H1 (cell line): ENCODE results near the gene HHIP. TPM values are rescaled to one million over a fixed set of nuclear protein-coding genes. Genes with fewer than 3 reads are reported as not detected.

ENCODE experiments used
- CTCF ChIA-PET: fragments of 300-600 bp; sonication (Branson Sonifier 250); formaldehyde crosslinking; loops from one replicate; lab custom pipeline; 2021; ENCODE audit not compliant: partially characterized antibody; lab: Charles Lee
- POLR2A ChIA-PET: fragments of 300-600 bp; sonication (Branson Sonifier 250); formaldehyde crosslinking; loops from one replicate; lab custom pipeline; 2021; ENCODE audit warnings: inconsistent platforms; ENCODE audit not compliant: partially characterized antibody; lab: Charles Lee
- DNase-seq, 2 experiments: peaks; one replicate each; pipeline versions ENCODE4 v3.0.0 to v3.0.0-alpha.2; 2010 to 2022; ENCODE audit warnings: low spot score in 2 of 2, low read depth in 1 of 2, mixed read lengths in 1 of 2
- FAIRE-seq: peaks from 2 replicates; lab custom pipeline; 2011; peaks lifted over from hg19 to GRCh38; lab: Jason Lieb, UNC
- H2AFZ ChIP-seq: 2 replicates; pipeline ENCODE4 v1.8.1; 2012; ENCODE audit warnings: low read length, inconsistent platforms
- H2AK5ac ChIP-seq: 2 replicates; pipeline ENCODE4 v1.6.1; 2013; ENCODE audit warnings: low read depth, low read length
- H2BK120ac ChIP-seq: replicated peaks from 2 replicates; pipeline ENCODE3; 2013; ENCODE audit warnings: low read depth, low read length, inconsistent platforms
- H2BK12ac ChIP-seq: 2 replicates; pipeline ENCODE4 v1.6.1; 2013; ENCODE audit warnings: low read depth, low read length
- H2BK15ac ChIP-seq: 2 replicates; pipeline ENCODE4 v1.6.1; 2013; ENCODE audit warnings: low read length
- H2BK20ac ChIP-seq: 2 replicates; pipeline ENCODE4 v1.6.1; 2013; ENCODE audit warnings: low read length
- H2BK5ac ChIP-seq: 2 replicates; pipeline ENCODE4 v1.6.1; 2013; ENCODE audit warnings: low read depth, low read length
- H3K14ac ChIP-seq: 2 replicates; pipeline ENCODE4 v1.6.1; 2013; ENCODE audit warnings: inconsistent platforms; ENCODE audit not compliant: insufficient read length
- H3K18ac ChIP-seq: 2 replicates; pipeline ENCODE4 v1.6.1; 2013; ENCODE audit warnings: low read length; ENCODE audit errors: extremely low read depth
- H3K23ac ChIP-seq: 2 replicates; pipeline ENCODE4 v1.6.1; 2013; ENCODE audit warnings: inconsistent platforms; ENCODE audit not compliant: insufficient read length
- H3K23me2 ChIP-seq: 2 replicates; pipeline ENCODE4 v1.6.1; 2013; ENCODE audit warnings: low read depth, low read length
- H3K27ac ChIP-seq: 2 replicates; pipeline ENCODE4 v1.6.1; 2011; ENCODE audit warnings: low read depth, low read length, inconsistent platforms
- H3K27me3 ChIP-seq, 4 experiments: replicated peaks in 1 of 4; 1 replicate in 1 of 4; 2 replicates in 3 of 4; pipeline versions ENCODE4 v1.6.1 to v1.8.1; 2011 to 2013; ENCODE audit warnings: low read length in 3 of 4, mild to moderate bottlenecking in 3 of 4, inconsistent platforms in 2 of 4, mixed read lengths in 2 of 4, moderate library complexity in 1 of 4; ENCODE audit not compliant: control insufficient read depth in 3 of 4, insufficient read depth in 3 of 4; ENCODE audit errors: extremely low read depth in 1 of 4
- H3K36me3 ChIP-seq, 4 experiments: 2 replicates each; pipeline versions ENCODE4 v1.6.1 to v1.8.1; 2011 to 2013; ENCODE audit warnings: mild to moderate bottlenecking in 4 of 4, low read length in 3 of 4, moderate library complexity in 2 of 4, control low read depth in 1 of 4, inconsistent platforms in 1 of 4; ENCODE audit not compliant: insufficient read depth in 4 of 4, control insufficient read depth in 2 of 4
- H3K4ac ChIP-seq: replicated peaks from 2 replicates; pipeline ENCODE3; 2013; ENCODE audit warnings: low read length, low read depth, mixed read lengths, inconsistent platforms; ENCODE audit not compliant: insufficient read length
- H3K4me1 ChIP-seq, 4 experiments: replicated peaks in 1 of 4; 1 replicate in 1 of 4; 2 replicates in 3 of 4; pipeline versions ENCODE4 v1.6.1 to v1.8.1; 2011 to 2013; ENCODE audit warnings: low read length in 3 of 4, inconsistent platforms in 2 of 4, mixed read lengths in 1 of 4; ENCODE audit not compliant: insufficient read depth in 4 of 4, control insufficient read depth in 3 of 4
- H3K4me2 ChIP-seq, 2 experiments: 2 replicates each; pipeline versions ENCODE4 v1.6.1 to v1.8.1; 2011 to 2013; ENCODE audit warnings: low read depth in 2 of 2, low read length in 2 of 2, control low read depth in 1 of 2, inconsistent platforms in 1 of 2, mild to moderate bottlenecking in 1 of 2; ENCODE audit not compliant: insufficient read depth in 1 of 2
- H3K4me3 ChIP-seq, 4 experiments: fragments of 200-600, 300-600 bp in 1 of 4; sonication (generic), shearing (Covaris generic), sonication (Bioruptor Twin) in 1 of 4; 2 replicates each; pipeline versions ENCODE4 v1.5.1 to v1.8.1; 2011 to 2016; ENCODE audit warnings: low read length in 4 of 4, low read depth in 3 of 4, control low read depth in 2 of 4, inconsistent platforms in 2 of 4, mild to moderate bottlenecking in 2 of 4, mixed read lengths in 1 of 4, moderate library complexity in 1 of 4; ENCODE audit not compliant: insufficient read depth in 2 of 4; ENCODE audit errors: extremely low read depth in 1 of 4
- H3K56ac ChIP-seq: replicated peaks from 2 replicates; pipeline ENCODE3; 2013; ENCODE audit warnings: low read depth, mild to moderate bottlenecking, mixed read lengths, low read length, inconsistent platforms; ENCODE audit not compliant: insufficient read length
- H3K79me1 ChIP-seq: 2 replicates; pipeline ENCODE4 v1.6.1; 2013; ENCODE audit warnings: low read depth, low read length, control low read depth
- H3K79me2 ChIP-seq, 2 experiments: 2 replicates each; pipeline versions ENCODE4 v1.6.1 to v1.8.1; 2012 to 2013; ENCODE audit warnings: low read length in 2 of 2, mild to moderate bottlenecking in 2 of 2, inconsistent platforms in 1 of 2; ENCODE audit not compliant: insufficient read depth in 2 of 2, control insufficient read depth in 1 of 2
- H3K9ac ChIP-seq, 4 experiments: replicated peaks in 1 of 4; 1 replicate in 1 of 4; 2 replicates in 3 of 4; pipeline versions ENCODE4 v1.6.1 to v1.8.1; 2011 to 2013; ENCODE audit warnings: low read depth in 3 of 4, low read length in 3 of 4, control low read depth in 2 of 4, mild to moderate bottlenecking in 2 of 4, moderate library complexity in 2 of 4, inconsistent platforms in 1 of 4; ENCODE audit errors: extremely low read depth in 1 of 4
- H3K9me3 ChIP-seq, 2 experiments: 2 replicates each; pipeline versions ENCODE4 v1.6.1 to v1.8.1; 2012 to 2013; ENCODE audit warnings: mild to moderate bottlenecking in 2 of 2, moderate library complexity in 2 of 2, control low read depth in 1 of 2, inconsistent platforms in 1 of 2, low read depth in 1 of 2, low read length in 1 of 2, mixed read lengths in 1 of 2; ENCODE audit not compliant: insufficient read depth in 2 of 2
- H4K20me1 ChIP-seq, 2 experiments: replicated peaks in 1 of 2; 2 replicates each; pipeline versions ENCODE3 to v1.8.1; 2011 to 2013; ENCODE audit warnings: inconsistent platforms in 2 of 2, low read length in 2 of 2, mild to moderate bottlenecking in 1 of 2; ENCODE audit not compliant: insufficient read depth in 2 of 2, control insufficient read depth in 1 of 2
- H4K5ac ChIP-seq: 2 replicates; pipeline ENCODE4 v1.6.1; 2013; ENCODE audit warnings: low read length, low read depth, mixed read lengths, inconsistent platforms; ENCODE audit not compliant: insufficient read length
- H4K8ac ChIP-seq: 2 replicates; pipeline ENCODE4 v1.8.0; 2013; ENCODE audit warnings: mild to moderate bottlenecking, moderate library complexity, low read length, inconsistent platforms; ENCODE audit not compliant: insufficient read depth; ENCODE audit errors: extremely low read depth
- H4K91ac ChIP-seq: replicated peaks from 2 replicates; pipeline ENCODE3; 2013; ENCODE audit warnings: low read length, mixed read lengths, inconsistent platforms; ENCODE audit not compliant: insufficient read length
- CEBPB ChIP-seq: IDR thresholded peaks from 2 replicates; pipeline ENCODE4 v1.6.1; 2012; ENCODE audit warnings: low read depth, low read length
- WGBS, 2 experiments: shearing (Covaris generic) in 1 of 2; methylation state at CpG; one replicate each; pipeline versions ENCODE4 v1.1.6 to v1.1.7; 2013 to 2015; ENCODE audit warnings: low lambda C conversion rate in 2 of 2, mixed read lengths in 2 of 2, inconsistent platforms in 1 of 2, low coverage in 1 of 2, missing lambda C conversion rate in 1 of 2; ENCODE audit not compliant: insufficient replicate concordance in 2 of 2, insufficient coverage in 1 of 2, insufficient read length in 1 of 2; ENCODE audit errors: extremely low coverage in 1 of 2, missing lambda C conversion rate in 1 of 2; 5-methylcytosine and 5-hydroxymethylcytosine counted together
- polyA plus RNA-seq, 7 experiments: library from polyadenylated mRNA; depleted of rRNA in 3 of 7; stranded (reverse) in 5 of 7; unstranded in 2 of 7; fragments of >200 nt in 5 of 7; fragments of 200-250 nt in 2 of 7; gene quantifications; 1 replicate in 5 of 7; 2 replicates in 1 of 7; 4 replicates in 1 of 7; pipeline versions ENCODE4 v1.2.1 to v1.2.3, GENCODE V29; 2011 to 2013; ENCODE audit warnings: missing spikeins in 2 of 7, mixed read lengths in 2 of 7
- total RNA-seq: library from RNA; stranded (reverse); fragmentation: NEBNext Ultra II Directional; extraction: Animal tissue kit (Norgen Biotek cat#: 25700); gene quantifications from 2 replicates; pipeline ENCODE4 v1.2.1, GENCODE V29; 2021

HHIP gene
- total and polyA plus RNA-seq, 2 of the 8 experiments (the other 6 are each of a cell fraction or from before 2014, with no cell fraction given) = 0.05 to 1.3 TPM

- Histone ChIP-seq H3K9ac (no peak overlapping the region), H3K23me2 (peaks cover 7% of the 10 kb centered on the region; the same call in 1 of the 2 replicates), H2BK120ac (no peak overlapping the region), H2BK20ac (no peak overlapping the region), H3K9me3 (no peaks in the 10 kb centered on the region), H2AK5ac (no peak overlapping the region), H3K23ac (no peak overlapping the region), H3K18ac (no peak overlapping the region), H3K79me2 (no peaks in the 10 kb centered on the region), H3K4me3 (peak overlapping the region in 2 of 4 experiments; percentile 16 to 28; a peak in 3 of 8 replicates), H3K4ac (no peak overlapping the region), H4K91ac (no peak overlapping the region), H3K36me3 (no peaks in the 10 kb centered on the region), H3K14ac (no peak overlapping the region), H3K27me3 (peaks cover 22 to 45% (median 39%) of the 10 kb centered on the region in 4 experiments), H2AFZ (no peak overlapping the region), H4K5ac (no peak overlapping the region), H4K8ac (no peak overlapping the region), H3K4me1 (peaks cover 4 to 27% (median 12%) of the 10 kb centered on the region in 4 experiments; a peak in 6 of 7 replicates), H2BK15ac (no peak overlapping the region), H2BK5ac (no peak overlapping the region), H2BK12ac (no peak overlapping the region), H3K4me2 (peak overlapping the region in 1 of 2 experiments; percentile 98; a peak in 2 of 4 replicates), H4K20me1 (peaks cover 3 to 9% of the 10 kb centered on the region in 2 experiments), H3K79me1 (no peaks in the 10 kb centered on the region), H3K56ac (no peak overlapping the region), H3K27ac (no peak overlapping the region)
- 53% methylated on average over 1 of the region's 1 CpG; no CpG with 5 or more reads in 1 of the 2 experiments for WGBS, 2 experiments
- no peak for DNase-seq
- POLR2A ChIA-PET = interaction anchor here (0.7 to 1.0 kb wide), 2 partner anchors 59 to 449 kb away, joined by 3 read pairs; partner anchors contain the start of genes ABCE1 and ANAPC10
- peak; percentile 69 for FAIRE-seq
- CTCF ChIA-PET = interaction anchor here (0.8 to 1.0 kb wide), 2 partner anchors 8 to 65 kb away, joined by 3 to 5 read pairs; no protein-coding TSS in a partner anchor
- no peak for TF ChIP-seq CEBPB
Measured at GRCh38 chr4:144649646-144650045, 3.7 kb downstream of the HHIP start.
